Neural progenitor cell (in vitro differentiated cells): ENCODE results near the gene AVPR1A.

Experiments used
- CTCF ChIP-seq: fragments of 200-600 bp; sonication (generic); IDR thresholded peaks from 2 replicates; pipeline ENCODE4 v1.5.1; 2017; ENCODE audit warnings: antibody characterized with exemption, mild to moderate bottlenecking
- EZH2 ChIP-seq: fragments of 200-600 bp; sonication (generic); IDR thresholded peaks from 2 replicates; pipeline ENCODE4 v1.6.1; 2017; ENCODE audit warnings: antibody characterized with exemption, mild to moderate bottlenecking, moderate library complexity
- EZH2phosphoT487 ChIP-seq: fragments of 200-600 bp; sonication (generic); IDR thresholded peaks from 2 replicates; pipeline ENCODE4 v1.6.1; 2017; ENCODE audit warnings: antibody characterized with exemption

DNA sequence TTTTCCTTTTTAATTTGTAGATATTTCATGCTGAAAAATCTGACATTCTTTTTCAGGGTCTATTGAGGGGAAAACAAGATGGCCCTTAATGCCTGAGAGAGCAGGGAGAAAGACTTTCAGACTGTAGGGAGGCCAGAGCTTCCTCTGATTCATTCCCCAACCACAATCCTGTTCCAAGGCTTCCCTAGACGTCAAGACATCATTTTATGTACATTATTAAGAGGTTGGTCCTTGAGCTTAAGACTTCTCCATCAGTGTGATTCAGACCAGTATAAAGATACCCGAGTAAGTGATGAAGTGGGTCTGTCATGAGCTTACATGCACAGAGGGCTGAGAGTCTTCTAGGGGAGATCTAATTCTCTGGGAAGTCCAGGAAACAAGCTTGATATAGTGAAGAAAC is 57.3 kb downstream of the AVPR1A start:
- TF ChIP-seq CTCF = no peak
- no peak for TF ChIP-seq EZH2
- TF ChIP-seq EZH2phosphoT487 = no peak
